B cell (primary cell): ENCODE measurements around the gene EXOC4.

Source experiments
- CTCF ChIP-seq: fragments of 200-600 bp; IDR thresholded peaks from one replicate; pipeline ENCODE4 v1.8.0; 2022; ENCODE audit warnings: antibody characterized with exemption, mild to moderate bottlenecking
- EZH2 ChIP-seq: IDR thresholded peaks from 2 replicates; pipeline ENCODE4 v1.6.1; 2012; ENCODE audit warnings: borderline replicate concordance, low read depth, mild to moderate bottlenecking, moderate library complexity, low read length; ENCODE audit not compliant: insufficient read depth, poor library complexity, severe bottlenecking

GRCh38 chr7:133702078-133702477, 449.2 kb downstream of the EXOC4 start:
- TF ChIP-seq CTCF (no peak), EZH2 (no peak)
